Neuronal stem cell (in vitro differentiated cells): ENCODE data around the gene RUNX1.

Experiments
- DNase-seq: peaks from one replicate; pipeline ENCODE4 v3.0.0-alpha.2; 2013; ENCODE audit warnings: low spot score
- H2AFZ ChIP-seq: one replicate; pipeline ENCODE4 v1.6.1; 2013; ENCODE audit warnings: mild to moderate bottlenecking, low read length, inconsistent platforms
- H2AK5ac ChIP-seq: 2 replicates; pipeline ENCODE4 v1.6.1; 2013; ENCODE audit warnings: low read depth, mild to moderate bottlenecking, inconsistent platforms, low read length, moderate library complexity, mixed read lengths
- H2BK120ac ChIP-seq: 2 replicates; pipeline ENCODE4 v1.6.1; 2013; ENCODE audit warnings: low read depth, mild to moderate bottlenecking, inconsistent platforms, low read length, moderate library complexity, mixed read lengths
- H2BK12ac ChIP-seq: one replicate; pipeline ENCODE4 v1.6.1; 2013; ENCODE audit warnings: low read length, inconsistent platforms
- H2BK15ac ChIP-seq: 2 replicates; pipeline ENCODE4 v1.6.1; 2013; ENCODE audit warnings: mild to moderate bottlenecking, low read length, inconsistent platforms, mixed read lengths
- H2BK5ac ChIP-seq: one replicate; pipeline ENCODE4 v1.6.1; 2013; ENCODE audit warnings: inconsistent platforms, mild to moderate bottlenecking, low read length, moderate library complexity
- H3K14ac ChIP-seq: one replicate; pipeline ENCODE4 v1.6.1; 2013; ENCODE audit warnings: low read length, inconsistent platforms
- H3K18ac ChIP-seq: 2 replicates; pipeline ENCODE4 v1.6.1; 2013; ENCODE audit warnings: low read length, inconsistent platforms
- H3K23ac ChIP-seq: 2 replicates; pipeline ENCODE4 v1.6.1; 2013; ENCODE audit warnings: low read depth, mild to moderate bottlenecking, mixed read lengths, low read length, inconsistent platforms; ENCODE audit not compliant: poor library complexity
- H3K27ac ChIP-seq: replicated peaks from 3 replicates; pipeline ENCODE4 v1.5.1; 2013; ENCODE audit warnings: low read length, inconsistent platforms
- H3K27me3 ChIP-seq, 3 experiments: 2 replicates each; pipeline ENCODE4 v1.6.1; 2013; ENCODE audit warnings: low read length in 3 of 3, mild to moderate bottlenecking in 2 of 3, inconsistent platforms in 1 of 3, low read depth in 1 of 3, mixed read lengths in 1 of 3, moderate library complexity in 1 of 3; ENCODE audit not compliant: control insufficient read depth in 3 of 3, insufficient read depth in 3 of 3
- H3K36me3 ChIP-seq, 2 donors: replicated peaks in 1 of 2; 2 replicates each; pipeline ENCODE4 v1.6.1; 2013; ENCODE audit warnings: low read length in 2 of 2; ENCODE audit not compliant: control insufficient read depth in 2 of 2, insufficient read depth in 2 of 2
- H3K4ac ChIP-seq: 2 replicates; pipeline ENCODE4 v1.6.1; 2013; ENCODE audit warnings: inconsistent platforms, mild to moderate bottlenecking, low read length, moderate library complexity
- H3K4me1 ChIP-seq, 2 donors: 1 replicate in 1 of 2; 2 replicates in 1 of 2; pipeline ENCODE4 v1.6.1; 2013; ENCODE audit warnings: low read length in 2 of 2, low read depth in 1 of 2; ENCODE audit not compliant: control insufficient read depth in 2 of 2, insufficient read depth in 1 of 2
- H3K4me2 ChIP-seq: one replicate; pipeline ENCODE4 v1.6.1; 2013; ENCODE audit warnings: mild to moderate bottlenecking, low read length, inconsistent platforms; ENCODE audit not compliant: insufficient read depth, poor library complexity, severe bottlenecking
- H3K4me3 ChIP-seq, 2 donors: 2 replicates each; pipeline ENCODE4 v1.5.1; 2013; ENCODE audit warnings: low read length in 2 of 2, mild to moderate bottlenecking in 2 of 2, inconsistent platforms in 1 of 2, moderate library complexity in 1 of 2
- H3K79me1 ChIP-seq: one replicate; pipeline ENCODE4 v1.6.1; 2013; ENCODE audit warnings: low read depth, mild to moderate bottlenecking, inconsistent platforms, low read length, moderate library complexity
- H3K9ac ChIP-seq: one replicate; pipeline ENCODE4 v1.6.1; 2013; ENCODE audit warnings: mild to moderate bottlenecking, low read depth, low read length, inconsistent platforms; ENCODE audit not compliant: poor library complexity
- H3K9me3 ChIP-seq, 2 donors: replicated peaks in 1 of 2; 2 replicates each; pipeline versions ENCODE3 to v1.6.1; 2013; ENCODE audit warnings: low read length in 2 of 2, mild to moderate bottlenecking in 2 of 2, inconsistent platforms in 1 of 2, low read depth in 1 of 2, mixed read lengths in 1 of 2, moderate library complexity in 1 of 2; ENCODE audit not compliant: control insufficient read depth in 2 of 2, insufficient read depth in 1 of 2
- H4K8ac ChIP-seq: one replicate; pipeline ENCODE4 v1.6.1; 2013; ENCODE audit warnings: low read depth, mild to moderate bottlenecking, inconsistent platforms, low read length, moderate library complexity
- H4K91ac ChIP-seq: one replicate; pipeline ENCODE4 v1.6.1; 2013; ENCODE audit warnings: low read length, low read depth, mild to moderate bottlenecking, inconsistent platforms; ENCODE audit not compliant: poor library complexity
- WGBS, 2 donors: extraction: QIAGEN DNeasy Blood & Tissue Kit; methylation state at CpG; one replicate each; pipeline ENCODE4 v1.1.7; 2013; ENCODE audit warnings: missing lambda C conversion rate in 2 of 2, mixed read lengths in 1 of 2; ENCODE audit not compliant: insufficient read length in 2 of 2, insufficient replicate concordance in 1 of 2; ENCODE audit errors: extremely low coverage in 2 of 2; 5-methylcytosine and 5-hydroxymethylcytosine counted together

Gene RUNX1

GRCh38 chr21:35026153-35026500 lies 23.0 kb downstream of the RUNX1 start:
- Histone ChIP-seq H2BK15ac (no peak overlapping the region), H4K8ac (no peak overlapping the region), H3K9me3 (no peaks in the 10 kb centered on the region), H2BK5ac (no peak overlapping the region), H3K4ac (no peak overlapping the region), H3K9ac (no peak overlapping the region), H3K4me1 (peaks cover 0 to 3% of the 10 kb centered on the region in 2 donors), H3K4me2 (no peak overlapping the region), H3K18ac (no peak overlapping the region), H2BK120ac (no peak overlapping the region), H3K14ac (no peak overlapping the region), H3K23ac (no peak overlapping the region), H4K91ac (no peak overlapping the region), H3K27ac (no peak overlapping the region), H3K79me1 (no peaks in the 10 kb centered on the region), H2BK12ac (no peak overlapping the region), H2AK5ac (no peak overlapping the region), H2AFZ (no peak overlapping the region), H3K36me3 (no peaks in the 10 kb centered on the region), H3K4me3 (no peak overlapping the region), H3K27me3 (peaks cover 0 to 29% (median 4%) of the 10 kb centered on the region in 3 experiments)
- no peak for DNase-seq
- no CpG with 5 or more reads among the region's 5 CpGs for WGBS, 2 donors

- Histone ChIP-seq H3K36me3 (no peaks in the 10 kb centered on the region), H3K4me3 (no peak overlapping the region), H2AFZ (no peak overlapping the region), H3K23ac (no peak overlapping the region), H4K91ac (no peak overlapping the region), H3K9me3 (no peaks in the 10 kb centered on the region), H2AK5ac (no peak overlapping the region), H2BK15ac (no peak overlapping the region), H3K4me1 (peaks cover 0 to 3% of the 10 kb centered on the region in 2 donors), H3K9ac (no peak overlapping the region), H3K4ac (no peak overlapping the region), H2BK5ac (no peak overlapping the region), H3K18ac (no peak overlapping the region), H3K14ac (no peak overlapping the region), H4K8ac (no peak overlapping the region), H3K27ac (no peak overlapping the region), H2BK12ac (no peak overlapping the region), H2BK120ac (no peak overlapping the region), H3K27me3 (peaks cover 0 to 29% (median 4%) of the 10 kb centered on the region in 3 experiments), H3K79me1 (no peaks in the 10 kb centered on the region), H3K4me2 (no peak overlapping the region)
- WGBS, 2 donors = no CpG with 5 or more reads among the region's 12 CpGs
- no peak for DNase-seq
Observed at GRCh38 chr21:35025206-35026152, 23.6 kb downstream of the RUNX1 start.

- Histone ChIP-seq H2BK5ac (no peak overlapping the region), H2BK12ac (no peak overlapping the region), H3K27me3 (peaks cover 0 to 29% (median 4%) of the 10 kb centered on the region in 3 experiments), H4K8ac (no peak overlapping the region), H3K18ac (no peak overlapping the region), H3K4me2 (no peak overlapping the region), H3K9me3 (no peaks in the 10 kb centered on the region), H2BK120ac (no peak overlapping the region), H4K91ac (no peak overlapping the region), H3K79me1 (no peaks in the 10 kb centered on the region), H3K23ac (no peak overlapping the region), H3K9ac (no peak overlapping the region), H3K27ac (no peak overlapping the region), H3K14ac (no peak overlapping the region), H3K4me3 (no peak overlapping the region), H3K4me1 (peaks cover 0 to 3% of the 10 kb centered on the region in 2 donors), H2AFZ (no peak overlapping the region), H2AK5ac (no peak overlapping the region), H3K36me3 (no peaks in the 10 kb centered on the region), H3K4ac (no peak overlapping the region), H2BK15ac (no peak overlapping the region)
- DNase-seq = no peak
Observed at GRCh38 chr21:35024513-35024912, 24.6 kb downstream of the RUNX1 start.

- no peak overlapping the region for H4K8ac ChIP-seq
- H3K4me2 ChIP-seq = no peak overlapping the region
- H3K4me1 ChIP-seq = peaks cover 0 to 3% of the 10 kb centered on the region in 2 donors
- H3K36me3 ChIP-seq = no peaks in the 10 kb centered on the region
- H2BK12ac ChIP-seq = no peak overlapping the region
- no peak overlapping the region for H2AFZ ChIP-seq
- no peak overlapping the region for H3K18ac ChIP-seq
- peaks cover 0 to 29% (median 4%) of the 10 kb centered on the region in 3 experiments for H3K27me3 ChIP-seq
- H3K79me1 ChIP-seq = no peaks in the 10 kb centered on the region
- no peak overlapping the region for H2BK120ac ChIP-seq
- H3K27ac ChIP-seq = no peak overlapping the region
- H3K4me3 ChIP-seq = no peak overlapping the region
- DNase-seq = no peak
- H3K23ac ChIP-seq = no peak overlapping the region
- H2AK5ac ChIP-seq = no peak overlapping the region
- H3K9me3 ChIP-seq = no peaks in the 10 kb centered on the region
- no peak overlapping the region for H2BK5ac ChIP-seq
- no peak overlapping the region for H3K14ac ChIP-seq
- WGBS, 2 donors = no CpG with 5 or more reads among the region's 1 CpG
- H3K9ac ChIP-seq = no peak overlapping the region
- H2BK15ac ChIP-seq = no peak overlapping the region
- no peak overlapping the region for H4K91ac ChIP-seq
- H3K4ac ChIP-seq = no peak overlapping the region
Observed at GRCh38 chr21:35024071-35024420, 25.1 kb downstream of the RUNX1 start.
